Astrocyte of the cerebellum (primary cell): ENCODE data around the gene RPL26.

Source experiments
- DNase-seq: peaks from one replicate; pipeline ENCODE4 v3.0.0-alpha.2; 2011; ENCODE audit warnings: low read depth
- H3K4me3 ChIP-seq: 2 replicates; pipeline ENCODE4 v1.5.1; 2011; ENCODE audit warnings: mild to moderate bottlenecking, low read depth, low read length, moderate library complexity
- in situ Hi-C: cut with HindIII; loops from 2 replicates; pipeline ENCODE4 v1.10.0; 2017; ENCODE audit warnings: low sequenced_read_pairs
- TF ChIP-seq, protein P1 (sequence below): IDR thresholded peaks from 2 replicates; pipeline ENCODE4 v1.5.1; 2012; ENCODE audit warnings: low read length, low read depth, moderate library complexity, mild to moderate bottlenecking; ENCODE audit errors: missing control alignments

The RPL26 gene

DNA sequence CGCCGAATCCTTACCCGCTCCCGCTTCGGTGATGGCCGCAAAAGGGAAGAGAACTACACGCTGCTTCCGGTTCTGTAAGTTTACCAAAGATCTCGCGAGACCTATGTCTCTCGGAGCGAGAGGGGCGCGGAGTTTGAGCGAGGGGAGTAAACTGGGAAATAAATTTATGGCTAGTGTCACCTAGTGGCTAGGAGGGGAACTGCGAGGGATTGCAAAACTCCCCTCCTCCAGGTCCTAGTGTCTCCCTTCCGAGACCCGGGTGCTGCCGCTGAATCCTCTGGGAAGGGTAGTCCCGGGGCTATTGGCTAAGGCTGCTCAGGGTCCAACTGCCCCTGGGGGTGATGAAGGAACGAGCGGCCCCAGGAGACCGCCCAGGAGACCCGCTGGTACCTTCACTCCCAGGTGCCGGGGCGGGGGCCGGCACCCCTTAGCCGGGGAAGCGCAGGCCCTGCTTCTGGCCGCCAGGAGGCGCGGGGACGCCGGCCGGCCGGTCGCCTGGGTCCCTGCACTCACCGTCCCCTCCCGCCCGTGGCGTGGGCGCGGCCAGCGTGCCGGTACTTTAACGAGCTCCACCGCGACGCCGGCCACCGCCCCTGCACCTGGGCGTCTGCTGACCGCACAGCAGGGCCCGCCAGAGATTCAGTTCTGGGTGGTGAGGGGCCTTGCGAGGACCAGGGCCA is at the start of gene RPL26:
Gene RPL26 (minus strand): TSS at position 51 of the 680 bp plus-strand sequence. CDS start 883 bp downstream, outside the sequence.
- peak within 1 kb of the TSS; percentile 71 for H3K4me3 ChIP-seq
- in situ Hi-C loops, result no loop called here
- TF ChIP-seq, protein P1, sequence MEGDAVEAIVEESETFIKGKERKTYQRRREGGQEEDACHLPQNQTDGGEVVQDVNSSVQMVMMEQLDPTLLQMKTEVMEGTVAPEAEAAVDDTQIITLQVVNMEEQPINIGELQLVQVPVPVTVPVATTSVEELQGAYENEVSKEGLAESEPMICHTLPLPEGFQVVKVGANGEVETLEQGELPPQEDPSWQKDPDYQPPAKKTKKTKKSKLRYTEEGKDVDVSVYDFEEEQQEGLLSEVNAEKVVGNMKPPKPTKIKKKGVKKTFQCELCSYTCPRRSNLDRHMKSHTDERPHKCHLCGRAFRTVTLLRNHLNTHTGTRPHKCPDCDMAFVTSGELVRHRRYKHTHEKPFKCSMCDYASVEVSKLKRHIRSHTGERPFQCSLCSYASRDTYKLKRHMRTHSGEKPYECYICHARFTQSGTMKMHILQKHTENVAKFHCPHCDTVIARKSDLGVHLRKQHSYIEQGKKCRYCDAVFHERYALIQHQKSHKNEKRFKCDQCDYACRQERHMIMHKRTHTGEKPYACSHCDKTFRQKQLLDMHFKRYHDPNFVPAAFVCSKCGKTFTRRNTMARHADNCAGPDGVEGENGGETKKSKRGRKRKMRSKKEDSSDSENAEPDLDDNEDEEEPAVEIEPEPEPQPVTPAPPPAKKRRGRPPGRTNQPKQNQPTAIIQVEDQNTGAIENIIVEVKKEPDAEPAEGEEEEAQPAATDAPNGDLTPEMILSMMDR, result peak; percentile 85
- DNase-seq, result peak; percentile 97

DNA sequence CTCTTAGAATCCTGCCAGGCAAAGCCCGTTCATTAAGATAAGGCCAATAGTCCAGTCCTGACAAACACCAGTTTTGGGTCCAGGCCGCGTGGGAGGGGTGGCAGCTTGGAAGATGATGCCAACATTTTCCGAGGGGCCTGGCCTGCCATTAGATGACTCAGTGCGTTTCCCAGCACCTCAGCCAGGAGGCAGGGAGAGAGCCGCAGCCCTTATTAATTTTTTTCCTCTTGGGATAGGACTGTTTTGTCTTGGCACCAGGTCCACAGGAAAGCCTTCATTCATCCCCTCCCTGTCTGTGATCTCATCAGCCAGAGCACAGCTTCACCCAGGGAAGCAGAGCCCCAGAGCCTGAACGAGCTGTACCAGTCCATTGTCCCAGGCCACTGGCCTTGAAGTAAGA is 48.0 kb upstream of the RPL26 start:
- peak; percentile 26 for DNase-seq
- TF ChIP-seq, protein P1, result no peak
- in situ Hi-C loops, result no loop called here
- no peak overlapping the region for H3K4me3 ChIP-seq

DNA sequence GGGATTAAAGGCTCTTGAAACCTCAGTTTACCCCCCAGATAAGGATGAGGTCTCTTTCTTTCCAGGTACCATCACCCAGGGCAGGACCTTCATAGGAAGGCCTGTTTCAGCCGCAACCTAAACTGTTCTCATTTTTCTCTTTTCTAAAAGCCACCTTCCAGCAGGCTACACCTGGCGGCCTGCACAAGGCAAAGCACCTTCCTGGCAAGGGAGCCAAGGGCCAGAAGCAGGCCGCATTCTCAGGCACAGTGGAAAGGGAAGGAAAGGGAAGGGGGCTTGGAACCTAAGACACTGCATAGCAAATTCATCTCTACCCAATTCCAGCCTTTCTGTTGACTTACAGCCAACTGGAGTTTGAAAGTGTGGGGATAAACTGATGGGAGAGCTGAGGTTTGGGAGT is 43.8 kb upstream of the RPL26 start:
- no peak for DNase-seq
- no peak overlapping the region for H3K4me3 ChIP-seq
- in situ Hi-C loops, result no loop called here
- TF ChIP-seq, protein P1, result no peak

DNA sequence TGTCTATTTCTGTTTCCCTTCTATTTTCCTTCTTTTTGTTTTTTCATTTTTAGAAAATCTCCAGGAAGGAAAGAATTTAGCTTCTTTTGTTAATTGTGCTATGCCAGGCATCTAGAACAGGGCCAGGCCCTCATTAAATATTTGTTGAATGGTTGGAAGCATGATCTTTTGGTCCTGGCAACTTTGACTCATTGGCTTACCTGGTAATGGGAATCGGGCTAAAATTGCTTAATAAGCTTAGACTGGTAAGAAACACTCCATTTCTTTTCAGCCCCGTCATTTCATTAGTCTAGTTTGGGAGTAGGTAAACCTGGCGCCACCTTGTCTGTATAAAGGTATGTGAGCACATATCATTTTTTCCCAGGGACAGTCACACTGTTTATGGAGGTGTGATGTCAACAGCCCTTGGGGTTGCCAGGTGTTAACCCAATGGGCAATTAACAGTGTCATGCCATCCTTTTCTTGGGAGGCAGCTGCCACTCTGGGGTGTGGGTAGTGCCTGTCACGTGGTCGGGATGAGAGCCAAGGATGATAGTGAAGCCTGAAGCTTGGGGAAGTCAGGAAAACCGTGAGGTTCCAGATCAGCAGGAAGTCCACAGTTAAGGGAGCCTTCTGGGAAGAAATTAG is 43.2 kb upstream of the RPL26 start:
- TF ChIP-seq, protein P1, result no peak
- in situ Hi-C loops, result no loop called here
- no peak for DNase-seq
- H3K4me3 ChIP-seq, result no peak overlapping the region

DNA sequence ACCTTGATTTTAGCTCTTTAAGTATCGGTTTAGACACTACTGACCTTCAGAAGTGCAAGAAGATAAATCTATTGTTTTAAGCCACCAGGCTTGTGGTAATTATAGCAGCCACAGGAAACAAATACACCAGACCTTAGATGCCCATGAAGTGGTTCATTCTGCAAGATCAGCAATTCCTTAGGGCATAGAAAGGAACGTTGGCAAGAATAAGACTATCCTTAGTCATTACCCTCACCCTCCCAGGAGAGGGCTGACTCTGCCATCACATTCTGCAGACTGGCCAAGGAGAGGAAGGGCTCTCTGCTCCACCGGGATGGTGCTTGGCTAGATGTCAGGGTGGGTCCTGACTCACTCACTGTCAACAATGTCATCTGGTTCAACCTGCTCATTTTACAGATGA is 38.6 kb upstream of the RPL26 start:
- in situ Hi-C loops, result loop anchor here (25.0 kb wide), 1 partner anchor 341 kb away; the partner anchor contains the start of gene SPDYE4
- DNase-seq, result no peak
- TF ChIP-seq, protein P1, result no peak
- no peak overlapping the region for H3K4me3 ChIP-seq

DNA sequence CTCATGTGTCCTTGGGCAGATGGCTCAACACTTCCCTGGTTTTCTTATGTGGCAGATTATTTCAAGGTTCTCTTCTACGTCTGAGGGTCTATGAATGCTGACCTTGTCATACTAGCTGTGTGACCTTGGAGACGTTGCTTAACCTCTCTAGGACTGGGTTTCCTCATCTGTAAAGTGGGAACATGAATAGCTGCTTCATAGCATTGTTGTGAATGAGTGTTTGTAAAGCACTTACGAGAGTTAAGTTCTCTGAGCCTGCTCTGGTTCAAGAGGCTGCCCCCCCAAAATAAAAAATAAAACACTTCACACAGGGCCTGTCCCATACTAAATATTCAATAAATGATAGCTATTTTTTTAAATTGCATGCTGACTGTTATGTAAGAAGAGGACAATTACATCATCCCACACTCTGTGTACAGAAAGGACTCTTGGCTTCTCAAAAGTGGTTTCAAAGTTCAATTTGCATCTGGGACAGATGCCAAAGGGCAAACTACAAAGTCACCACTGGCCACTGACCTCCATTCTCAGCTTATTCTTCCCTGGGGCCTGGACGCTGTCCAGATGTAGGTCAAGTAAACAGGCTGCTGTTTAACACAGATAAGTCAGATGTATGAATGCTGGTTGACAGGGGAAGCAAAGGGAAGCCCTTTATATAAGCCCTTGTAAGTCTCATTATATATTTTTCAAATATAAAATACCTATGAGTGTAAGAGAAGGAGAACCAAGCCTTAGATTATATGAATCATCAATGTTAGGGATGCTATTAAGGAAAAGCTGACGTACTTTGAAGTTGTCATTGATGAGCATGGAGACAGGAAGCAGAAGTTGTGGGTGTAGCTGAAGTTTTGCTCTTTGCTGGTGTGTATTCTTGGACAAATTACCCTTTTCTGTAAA is 37.3 kb upstream of the RPL26 start:
- in situ Hi-C loops, result loop anchor here (25.0 kb wide), 1 partner anchor 342 kb away; the partner anchor contains the start of gene SPDYE4
- peak; percentile 19 for DNase-seq
- TF ChIP-seq, protein P1, result no peak
- no peak overlapping the region for H3K4me3 ChIP-seq
